Keratinocyte (primary cell): ENCODE results near the gene C2orf76. TPM values are rescaled to one million over a fixed set of nuclear protein-coding genes. Genes with fewer than 3 reads are reported as not detected.

ENCODE experiments used
- DNase-seq: peaks from one replicate; pipeline ENCODE4 v3.0.0-alpha.2; 2011; ENCODE audit warnings: low read depth, missing footprints, low spot score
- FAIRE-seq: peaks from 2 replicates; lab custom pipeline; 2011; peaks lifted over from hg19 to GRCh38; lab: Jason Lieb, UNC
- H2AFZ ChIP-seq: 2 replicates; pipeline ENCODE4 v1.6.0; 2012; ENCODE audit warnings: low read length, control low read depth, inconsistent platforms; ENCODE audit not compliant: control insufficient read depth
- H3K27ac ChIP-seq: 2 replicates; pipeline ENCODE4 v1.5.1; 2011; ENCODE audit warnings: low read length; ENCODE audit not compliant: control insufficient read depth, insufficient read depth
- H3K27me3 ChIP-seq: 3 replicates; pipeline ENCODE4 v1.6.0; 2011; ENCODE audit warnings: low read length; ENCODE audit not compliant: control insufficient read depth, insufficient read depth; ENCODE audit errors: extremely low read depth
- H3K36me3 ChIP-seq, 2 experiments: 2 replicates in 1 of 2; 3 replicates in 1 of 2; pipeline ENCODE4 v1.5.1; 2011; ENCODE audit warnings: low read length in 2 of 2, mild to moderate bottlenecking in 1 of 2; ENCODE audit not compliant: control insufficient read depth in 2 of 2, insufficient read depth in 2 of 2; ENCODE audit errors: extremely low read depth in 1 of 2
- H3K4me1 ChIP-seq: 3 replicates; pipeline ENCODE4 v1.5.1; 2011; ENCODE audit warnings: low read length; ENCODE audit not compliant: control insufficient read depth, insufficient read depth; ENCODE audit errors: extremely low read depth
- H3K4me2 ChIP-seq: 3 replicates; pipeline ENCODE4 v1.6.0; 2011; ENCODE audit warnings: low read depth, low read length; ENCODE audit not compliant: control insufficient read depth, insufficient read depth; ENCODE audit errors: extremely low read depth
- H3K4me3 ChIP-seq, 3 experiments: fragments of 200-600 bp in 1 of 3; sonication (generic) in 1 of 3; 2 replicates in 2 of 3; 3 replicates in 1 of 3; pipeline ENCODE4 v1.5.1; 2011 to 2016; ENCODE audit warnings: low read length in 3 of 3, mild to moderate bottlenecking in 3 of 3, control low read depth in 2 of 3, inconsistent platforms in 1 of 3, low read depth in 1 of 3, mixed read lengths in 1 of 3, mixed run types in 1 of 3, moderate library complexity in 1 of 3; ENCODE audit not compliant: control insufficient read depth in 2 of 3, insufficient read depth in 2 of 3; ENCODE audit errors: extremely low read depth in 1 of 3
- H3K79me2 ChIP-seq: 2 replicates; pipeline ENCODE4 v1.6.0; 2012; ENCODE audit warnings: low read length; ENCODE audit not compliant: control insufficient read depth, insufficient read depth
- H3K9ac ChIP-seq: 3 replicates; pipeline ENCODE4 v1.6.0; 2011; ENCODE audit warnings: low read length; ENCODE audit not compliant: control insufficient read depth, insufficient read depth; ENCODE audit errors: extremely low read depth
- H3K9me1 ChIP-seq: 3 replicates; pipeline ENCODE4 v1.6.0; 2011; ENCODE audit warnings: low read length; ENCODE audit not compliant: control insufficient read depth, insufficient read depth; ENCODE audit errors: extremely low read depth
- H3K9me3 ChIP-seq: 2 replicates; pipeline ENCODE4 v1.5.1; 2012; ENCODE audit warnings: low read depth, low read length; ENCODE audit not compliant: control insufficient read depth
- H4K20me1 ChIP-seq: 3 replicates; pipeline ENCODE4 v1.6.0; 2011; ENCODE audit warnings: low read length; ENCODE audit not compliant: control insufficient read depth, insufficient read depth; ENCODE audit errors: extremely low read depth
- EZH2 ChIP-seq: IDR thresholded peaks from one replicate; pipeline ENCODE4 v1.6.1; 2012; ENCODE audit warnings: inconsistent platforms, mild to moderate bottlenecking, low read length, moderate library complexity
- dilution Hi-C: fragments of 300-500 bp; cut with MboI; formaldehyde crosslinking; loops from one replicate; pipeline ENCODE4 v1.7.0; 2020; ENCODE audit warnings: low sequenced_read_pairs; ENCODE audit not compliant: extremely low pct_ligation_motif_present
- polyA plus RNA-seq, 5 experiments: library from polyadenylated mRNA; depleted of rRNA in 3 of 5; stranded (reverse) in 3 of 5; stranded (forward) in 1 of 5; unstranded in 1 of 5; fragments of >200 nt; gene quantifications; 1 replicate in 1 of 5; 2 replicates in 3 of 5; 3 replicates in 1 of 5; pipeline versions ENCODE4 v1.2.1 to v1.2.3, GENCODE V29; 2011 to 2012; ENCODE audit warnings: missing spikeins in 2 of 5, low read depth in 1 of 5, low replicate concordance in 1 of 5
- TF ChIP-seq, protein P1 (sequence below), 3 experiments: IDR thresholded peaks in 1 of 3; conservative IDR thresholded peaks in 1 of 3; optimal IDR thresholded peaks in 1 of 3; 2 replicates in 2 of 3; 3 replicates in 1 of 3; pipeline versions ENCODE3 to v1.5.1; 2011; ENCODE audit warnings: low read length in 3 of 3, mild to moderate bottlenecking in 3 of 3, moderate library complexity in 2 of 3, control low read depth in 1 of 3, inconsistent platforms in 1 of 3; ENCODE audit not compliant: insufficient read depth in 2 of 3; ENCODE audit errors: extremely low read depth in 1 of 3

C2orf76 gene
- polyA plus RNA-seq, 1 donor (not counting 4 experiments of a cell fraction or from before 2014, with no cell fraction given): 17.9 TPM

DNA sequence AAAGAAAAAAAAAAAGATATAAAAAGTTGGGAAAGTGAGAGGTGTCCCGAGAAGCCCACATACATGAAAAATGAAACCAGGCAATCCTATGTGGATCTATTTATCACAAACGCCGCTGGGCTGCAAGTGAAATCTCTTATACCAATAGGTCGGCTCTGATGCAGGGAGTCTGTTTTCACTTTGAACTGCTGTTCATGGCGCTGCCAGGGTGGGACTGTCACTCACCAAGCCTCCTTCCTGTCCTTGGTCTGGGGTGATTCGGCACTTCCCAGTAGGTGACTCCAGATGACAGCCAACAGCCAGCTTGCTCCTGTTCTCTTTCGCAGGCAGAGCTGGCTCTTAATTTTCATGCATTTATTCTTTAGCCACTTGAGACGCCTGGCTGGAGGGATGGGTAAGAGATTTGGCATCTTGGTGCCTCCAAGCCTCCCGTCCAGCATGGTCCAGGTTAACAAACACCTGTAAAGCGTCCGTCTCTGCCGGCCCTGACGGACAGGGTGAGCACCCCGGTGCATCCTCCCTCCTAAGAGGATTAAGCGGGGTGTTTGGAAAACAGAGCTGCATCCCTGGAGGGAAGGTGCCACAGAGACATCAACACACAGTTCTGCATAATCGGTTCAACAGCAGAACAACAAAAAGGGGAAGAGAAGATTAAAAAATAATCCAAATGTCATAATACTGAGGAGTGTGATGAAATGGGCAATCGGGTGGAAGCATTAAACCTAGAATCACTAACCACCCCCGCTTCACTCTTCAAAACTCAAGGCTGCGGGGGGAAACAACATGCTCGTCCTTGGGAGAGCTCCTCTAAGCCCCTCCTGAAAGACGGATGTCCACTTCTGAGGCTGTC, 84.3 kb downstream of the C2orf76 start:
- dilution Hi-C loops: no loop called here
- FAIRE-seq: no peak

DNA sequence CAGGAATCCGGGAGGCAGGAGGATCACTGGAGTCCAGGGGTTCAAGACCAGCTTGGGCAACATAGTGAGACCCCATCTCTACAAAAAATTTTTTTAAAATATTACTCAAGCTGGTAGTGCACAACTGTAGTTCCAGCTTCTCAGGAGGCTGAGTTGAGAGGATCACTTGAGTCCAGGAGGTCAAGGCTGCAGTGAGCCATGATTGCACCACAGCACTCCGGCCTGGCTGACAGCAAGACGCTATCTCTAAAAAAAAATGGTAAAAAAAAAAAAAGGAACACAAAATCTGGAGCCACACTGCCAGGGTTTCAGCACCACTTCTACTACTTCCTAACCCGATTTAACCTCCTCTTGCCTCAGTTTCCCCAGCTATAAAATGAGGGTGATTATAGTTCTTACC, 86.0 kb downstream of the C2orf76 start:
- H3K4me3 ChIP-seq: no peak overlapping the region
- no peak overlapping the region for H3K4me2 ChIP-seq
- no peak for DNase-seq
- no peak overlapping the region for H2AFZ ChIP-seq
- H3K79me2 ChIP-seq: no peaks in the 10 kb centered on the region
- no peaks in the 10 kb centered on the region for H4K20me1 ChIP-seq
- peaks cover 8% of the 10 kb centered on the region for H3K4me1 ChIP-seq
- no peak for TF ChIP-seq EZH2
- TF ChIP-seq, protein P1, sequence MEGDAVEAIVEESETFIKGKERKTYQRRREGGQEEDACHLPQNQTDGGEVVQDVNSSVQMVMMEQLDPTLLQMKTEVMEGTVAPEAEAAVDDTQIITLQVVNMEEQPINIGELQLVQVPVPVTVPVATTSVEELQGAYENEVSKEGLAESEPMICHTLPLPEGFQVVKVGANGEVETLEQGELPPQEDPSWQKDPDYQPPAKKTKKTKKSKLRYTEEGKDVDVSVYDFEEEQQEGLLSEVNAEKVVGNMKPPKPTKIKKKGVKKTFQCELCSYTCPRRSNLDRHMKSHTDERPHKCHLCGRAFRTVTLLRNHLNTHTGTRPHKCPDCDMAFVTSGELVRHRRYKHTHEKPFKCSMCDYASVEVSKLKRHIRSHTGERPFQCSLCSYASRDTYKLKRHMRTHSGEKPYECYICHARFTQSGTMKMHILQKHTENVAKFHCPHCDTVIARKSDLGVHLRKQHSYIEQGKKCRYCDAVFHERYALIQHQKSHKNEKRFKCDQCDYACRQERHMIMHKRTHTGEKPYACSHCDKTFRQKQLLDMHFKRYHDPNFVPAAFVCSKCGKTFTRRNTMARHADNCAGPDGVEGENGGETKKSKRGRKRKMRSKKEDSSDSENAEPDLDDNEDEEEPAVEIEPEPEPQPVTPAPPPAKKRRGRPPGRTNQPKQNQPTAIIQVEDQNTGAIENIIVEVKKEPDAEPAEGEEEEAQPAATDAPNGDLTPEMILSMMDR (optimal IDR thresholded peaks at IDR 0.05 in 1 of 3, IDR thresholded peaks at IDR 0.05 in 1 of 3, conservative IDR thresholded peaks at IDR 0.05 in 1 of 3; ENCODE audit: extremely low read depth in 1 of 3, insufficient read depth in 2 of 3, low read length in 3 of 3): no peak
- dilution Hi-C loops: no loop called here
- H3K9ac ChIP-seq: no peak overlapping the region
- no peak overlapping the region for H3K27ac ChIP-seq
- no peaks in the 10 kb centered on the region for H3K27me3 ChIP-seq
- no peaks in the 10 kb centered on the region for H3K9me1 ChIP-seq
- FAIRE-seq: no peak
- H3K9me3 ChIP-seq: no peaks in the 10 kb centered on the region
- H3K36me3 ChIP-seq: no peaks in the 10 kb centered on the region

More for the DNA sequence above, 84.3 kb downstream of the C2orf76 start:
- no peak overlapping the region for H3K4me2 ChIP-seq
- H2AFZ ChIP-seq: no peak overlapping the region
- H3K9me3 ChIP-seq: no peaks in the 10 kb centered on the region
- no peaks in the 10 kb centered on the region for H4K20me1 ChIP-seq
- TF ChIP-seq EZH2: no peak
- TF ChIP-seq, protein P1 (optimal IDR thresholded peaks at IDR 0.05 in 1 of 3, IDR thresholded peaks at IDR 0.05 in 1 of 3, conservative IDR thresholded peaks at IDR 0.05 in 1 of 3; ENCODE audit: extremely low read depth in 1 of 3, insufficient read depth in 2 of 3, low read length in 3 of 3): no peak
- H3K4me3 ChIP-seq: no peak overlapping the region
- no peaks in the 10 kb centered on the region for H3K9me1 ChIP-seq
- H3K9ac ChIP-seq: no peak overlapping the region
- no peak overlapping the region for H3K27ac ChIP-seq
- H3K4me1 ChIP-seq: peaks cover 8% of the 10 kb centered on the region
- H3K27me3 ChIP-seq: no peaks in the 10 kb centered on the region
- no peaks in the 10 kb centered on the region for H3K79me2 ChIP-seq
- DNase-seq: no peak
- no peaks in the 10 kb centered on the region for H3K36me3 ChIP-seq
